HCT116 (cell line): ENCODE results near the gene TJP3. TPM values are rescaled to one million over a fixed set of nuclear protein-coding genes. Genes with fewer than 3 reads are reported as not detected.

Experiments used
- ATAC-seq: fragments of 200-7000 bp; cut with Tn5 transposase; 2 replicates; pipeline ENCODE4 v1.9.1; 2020; ENCODE audit warnings: mild to moderate bottlenecking, moderate library complexity
- BruUV-seq: library from RNA; stranded (reverse); fragments of 400-500 nt; replicated peaks from 2 replicates; lab custom pipeline; 2021; lab: Mats Ljungman, UMichigan
- CTCF ChIA-PET: fragments of 300-600 bp; sonication (Branson Sonifier 250); formaldehyde crosslinking; loops from one replicate; lab custom pipeline; 2021; ENCODE audit warnings: antibody characterized with exemption; lab: Charles Lee
- POLR2A ChIA-PET: fragments of 300-600, 350-600 bp; sonication (Branson Sonifier 250); formaldehyde crosslinking; loops from one replicate; lab custom pipeline; 2021; ENCODE audit warnings: antibody characterized with exemption; lab: Charles Lee
- RAD21 ChIA-PET, 2 experiments: fragments of 300-600 bp; sonication (Branson Sonifier 250); formaldehyde crosslinking; loops; one replicate each; lab custom pipeline; 2023; ENCODE audit warnings: low total read pairs in 2 of 2; ENCODE audit not compliant: uncharacterized antibody in 2 of 2, unreplicated experiment in 2 of 2, low non-redundant PET in 1 of 2; lab: Charles Lee
- DNase-seq: peaks from one replicate; pipeline ENCODE4 v3.0.0-alpha.2; 2010; ENCODE audit warnings: low read depth, low spot score
- H2AFZ ChIP-seq: fragments of 200-600 bp; shearing (Covaris generic), sonication (generic); 2 replicates; pipeline ENCODE4 v1.6.1; 2017; ENCODE audit warnings: low read depth, mixed run types, mixed read lengths, antibody characterized with exemption, low read length; ENCODE audit not compliant: poor library complexity, severe bottlenecking
- H3K27ac ChIP-seq: 2 replicates; pipeline ENCODE4 v1.5.1; 2012; ENCODE audit warnings: low read depth, low read length
- H3K27me3 ChIP-seq: fragments of 200-600 bp; sonication (generic); 2 replicates; pipeline ENCODE4 v1.6.1; 2016; ENCODE audit warnings: mixed run types, low read length, mixed read lengths; ENCODE audit not compliant: insufficient read depth
- H3K36me3 ChIP-seq, 2 experiments: fragments of 200-500 bp in 1 of 2; fragments of 200-600 bp in 1 of 2; sonication (Bioruptor generic) in 1 of 2; sonication (generic) in 1 of 2; 2 replicates each; pipeline versions ENCODE4 v1.5.1 to v1.6.1; 2014 to 2016; ENCODE audit warnings: low read length in 2 of 2, inconsistent platforms in 1 of 2, mixed read lengths in 1 of 2, mixed run types in 1 of 2; ENCODE audit not compliant: insufficient read depth in 2 of 2, control insufficient read depth in 1 of 2
- H3K4me1 ChIP-seq, 2 experiments: fragments of 200-600 bp in 1 of 2; sonication (generic) in 1 of 2; 2 replicates each; pipeline versions ENCODE4 v1.5.1 to v1.6.1; 2012 to 2017; ENCODE audit warnings: low read length in 2 of 2, inconsistent platforms in 1 of 2, mild to moderate bottlenecking in 1 of 2, mixed read lengths in 1 of 2, mixed run types in 1 of 2, moderate library complexity in 1 of 2; ENCODE audit not compliant: insufficient read depth in 2 of 2, control insufficient read depth in 1 of 2
- H3K4me2 ChIP-seq: fragments of 200-600 bp; sonication (generic); 2 replicates; pipeline ENCODE4 v1.6.1; 2017; ENCODE audit warnings: mixed run types, low read length, mixed read lengths
- H3K4me3 ChIP-seq, 2 experiments: fragments of 200-600 bp in 1 of 2; sonication (generic) in 1 of 2; replicated peaks in 1 of 2; 2 replicates each; pipeline ENCODE4 v1.5.1; 2011 to 2016; ENCODE audit warnings: low read length in 2 of 2, control low read depth in 1 of 2, low read depth in 1 of 2, mild to moderate bottlenecking in 1 of 2, mixed read lengths in 1 of 2, mixed run types in 1 of 2
- H3K79me2 ChIP-seq: fragments of 200-600 bp; sonication (generic); 2 replicates; pipeline ENCODE4 v1.6.1; 2017; ENCODE audit warnings: mild to moderate bottlenecking, mixed run types, low read length, moderate library complexity, mixed read lengths; ENCODE audit not compliant: insufficient read depth
- H3K9ac ChIP-seq: fragments of 200-600 bp; sonication (generic); 2 replicates; pipeline ENCODE4 v1.6.1; 2016; ENCODE audit warnings: low read length, mixed read lengths
- H3K9me2 ChIP-seq: fragments of 200-600 bp; sonication (generic), shearing (Covaris generic); 2 replicates; pipeline ENCODE4 v1.6.1; 2017; ENCODE audit warnings: mixed run types, mild to moderate bottlenecking, moderate library complexity; ENCODE audit not compliant: insufficient read depth
- H3K9me3 ChIP-seq, 2 experiments: fragments of 200-500 bp in 1 of 2; fragments of 200-600 bp in 1 of 2; sonication (Bioruptor generic) in 1 of 2; sonication (generic) in 1 of 2; 2 replicates each; pipeline ENCODE4 v1.6.1; 2014 to 2017; ENCODE audit warnings: low read length in 2 of 2, mixed read lengths in 2 of 2, inconsistent platforms in 1 of 2, low read depth in 1 of 2, mild to moderate bottlenecking in 1 of 2, mixed run types in 1 of 2, moderate library complexity in 1 of 2; ENCODE audit not compliant: control insufficient read depth in 1 of 2, insufficient read depth in 1 of 2
- H4K20me1 ChIP-seq: fragments of 200-600 bp; sonication (generic), shearing (Covaris generic); 2 replicates; pipeline ENCODE4 v1.6.1; 2017; ENCODE audit warnings: mixed run types, mild to moderate bottlenecking, moderate library complexity; ENCODE audit not compliant: insufficient read depth
- CBX3 ChIP-seq: IDR thresholded peaks from 2 replicates; pipeline ENCODE4 v1.6.1; 2012; ENCODE audit warnings: low read depth
- EZH2 ChIP-seq: fragments of 200-600 bp; sonication (generic); IDR thresholded peaks from 2 replicates; pipeline ENCODE4 v1.6.1; 2017; ENCODE audit warnings: antibody characterized with exemption, mixed run types
- FOSL1 ChIP-seq: IDR thresholded peaks from 2 replicates; pipeline ENCODE4 v1.6.1; 2012; ENCODE audit warnings: low read depth
- JUND ChIP-seq: IDR thresholded peaks from 2 replicates; pipeline ENCODE4 v1.6.1; 2012
- POLR2A ChIP-seq: IDR thresholded peaks from 2 replicates; pipeline ENCODE4 v1.7.0; 2011; ENCODE audit warnings: borderline replicate concordance; ENCODE audit not compliant: insufficient read depth, insufficient read length; ENCODE audit errors: extremely low read depth
- RAD21 ChIP-seq: IDR thresholded peaks from 2 replicates; pipeline ENCODE4 v1.6.1; 2012; ENCODE audit warnings: low read depth, mild to moderate bottlenecking
- SIN3A ChIP-seq: IDR thresholded peaks from 2 replicates; pipeline ENCODE4 v1.6.1; 2012; ENCODE audit warnings: low read depth
- SP1 ChIP-seq: IDR thresholded peaks from 2 replicates; pipeline ENCODE4 v1.6.1; 2012; ENCODE audit warnings: low read depth
- SRF ChIP-seq: IDR thresholded peaks from 2 replicates; pipeline ENCODE4 v1.6.1; 2012; ENCODE audit warnings: low read depth
- TCF7L2 ChIP-seq: IDR thresholded peaks from 2 replicates; pipeline ENCODE4 v1.7.0; 2011; ENCODE audit warnings: borderline replicate concordance, inconsistent platforms; ENCODE audit not compliant: insufficient read depth, insufficient read length; ENCODE audit errors: extremely low read depth
- YY1 ChIP-seq: IDR thresholded peaks from 2 replicates; pipeline ENCODE4 v1.6.1; 2011; ENCODE audit warnings: low read length, low read depth, moderate library complexity, mild to moderate bottlenecking; ENCODE audit not compliant: insufficient replicate concordance; ENCODE audit errors: extremely low read depth
- ZFX ChIP-seq: fragments of 450-650 bp; IDR thresholded peaks from 2 replicates; pipeline ENCODE4 v1.6.1; 2017
- intact Hi-C: fragments of 100-400 bp; cut with micrococcal nuclease; formaldehyde crosslinking; loops from 2 replicates; pipeline ENCODE4 v1.10.0; 2022
- total RNA-seq: library from RNA; stranded (reverse); gene quantifications from one replicate; pipeline ENCODE4 v1.2.1, GENCODE V29; 2021; ENCODE audit not compliant: unreplicated experiment
- TF ChIP-seq, protein P1 (sequence below): IDR thresholded peaks from 2 replicates; pipeline ENCODE4 v1.6.1; 2012; ENCODE audit warnings: low read depth
- TF ChIP-seq, protein P2 (sequence below): IDR thresholded peaks from 2 replicates; pipeline ENCODE4 v1.6.1; 2011; ENCODE audit warnings: mild to moderate bottlenecking, low read length, moderate library complexity; ENCODE audit not compliant: insufficient replicate concordance; ENCODE audit errors: extremely low read depth
- TF ChIP-seq, protein P3 (sequence below), 3 experiments: fragments of 200-600 bp in 1 of 3; sonication (generic) in 1 of 3; IDR thresholded peaks in 2 of 3; conservative IDR thresholded peaks in 1 of 3; 2 replicates each; pipeline ENCODE4 v1.5.1; 2012 to 2017; ENCODE audit warnings: low read depth in 2 of 3, low read length in 2 of 3, antibody characterized with exemption in 1 of 3, borderline replicate concordance in 1 of 3, control low read depth in 1 of 3, mild to moderate bottlenecking in 1 of 3, mixed read lengths in 1 of 3, mixed run types in 1 of 3, moderate library complexity in 1 of 3; ENCODE audit not compliant: insufficient read depth in 1 of 3

Gene TJP3
- total RNA-seq, 1 experiment from 2014 or later: 69.6 TPM

DNA sequence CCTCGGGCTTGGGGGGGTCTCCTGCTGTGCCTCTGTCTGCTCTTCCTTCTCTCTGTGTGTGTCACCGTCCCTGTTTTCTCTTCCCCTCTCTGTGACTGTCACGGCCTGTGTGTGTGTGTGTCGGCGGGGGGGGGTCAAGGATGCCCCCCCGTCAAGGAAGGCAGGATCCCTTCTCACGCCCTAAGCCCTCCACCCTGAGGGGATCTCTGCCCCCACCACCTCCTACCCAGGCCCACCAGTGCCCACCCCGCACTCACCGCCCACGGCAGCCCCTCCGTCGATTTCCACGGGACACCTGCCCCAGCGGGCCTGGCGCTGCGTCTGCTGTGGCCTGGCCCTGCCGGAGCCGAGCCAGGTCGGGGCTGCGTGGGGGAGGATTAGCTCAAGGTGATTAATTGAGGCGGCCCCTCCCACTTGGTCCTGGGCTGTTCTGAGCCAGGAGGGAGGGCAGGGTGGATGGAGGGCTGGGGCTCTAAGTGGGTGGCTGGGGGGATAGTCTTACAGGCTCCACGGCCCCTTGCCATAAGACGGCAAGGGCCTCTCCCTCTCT lies 63.8 kb downstream of the TJP3 start, which contains the start of gene RAX2:
RAX2 (minus strand) TSS at position 323 of the 550 bp plus-strand sequence. CDS start 486 bp downstream, outside the sequence.
- H3K4me2 ChIP-seq: no peak within 1 kb of the TSS
- no peak for ATAC-seq
- H3K4me3 ChIP-seq: no peak within 1 kb of the TSS
- H4K20me1 ChIP-seq: no peaks in the 10 kb centered on the region
- CTCF ChIA-PET: no interaction called here
- RAD21 ChIA-PET: no interaction called here
- H3K9me2 ChIP-seq: no peaks in the 10 kb centered on the region
- H2AFZ ChIP-seq: no peak within 1 kb of the TSS
- no peaks in the 10 kb centered on the region for H3K27me3 ChIP-seq
- no TSS peak for BruUV-seq
- no peak for TF ChIP-seq EZH2
- no peak for TF ChIP-seq POLR2A
- TF ChIP-seq TCF7L2: no peak
- TF ChIP-seq, protein P1, sequence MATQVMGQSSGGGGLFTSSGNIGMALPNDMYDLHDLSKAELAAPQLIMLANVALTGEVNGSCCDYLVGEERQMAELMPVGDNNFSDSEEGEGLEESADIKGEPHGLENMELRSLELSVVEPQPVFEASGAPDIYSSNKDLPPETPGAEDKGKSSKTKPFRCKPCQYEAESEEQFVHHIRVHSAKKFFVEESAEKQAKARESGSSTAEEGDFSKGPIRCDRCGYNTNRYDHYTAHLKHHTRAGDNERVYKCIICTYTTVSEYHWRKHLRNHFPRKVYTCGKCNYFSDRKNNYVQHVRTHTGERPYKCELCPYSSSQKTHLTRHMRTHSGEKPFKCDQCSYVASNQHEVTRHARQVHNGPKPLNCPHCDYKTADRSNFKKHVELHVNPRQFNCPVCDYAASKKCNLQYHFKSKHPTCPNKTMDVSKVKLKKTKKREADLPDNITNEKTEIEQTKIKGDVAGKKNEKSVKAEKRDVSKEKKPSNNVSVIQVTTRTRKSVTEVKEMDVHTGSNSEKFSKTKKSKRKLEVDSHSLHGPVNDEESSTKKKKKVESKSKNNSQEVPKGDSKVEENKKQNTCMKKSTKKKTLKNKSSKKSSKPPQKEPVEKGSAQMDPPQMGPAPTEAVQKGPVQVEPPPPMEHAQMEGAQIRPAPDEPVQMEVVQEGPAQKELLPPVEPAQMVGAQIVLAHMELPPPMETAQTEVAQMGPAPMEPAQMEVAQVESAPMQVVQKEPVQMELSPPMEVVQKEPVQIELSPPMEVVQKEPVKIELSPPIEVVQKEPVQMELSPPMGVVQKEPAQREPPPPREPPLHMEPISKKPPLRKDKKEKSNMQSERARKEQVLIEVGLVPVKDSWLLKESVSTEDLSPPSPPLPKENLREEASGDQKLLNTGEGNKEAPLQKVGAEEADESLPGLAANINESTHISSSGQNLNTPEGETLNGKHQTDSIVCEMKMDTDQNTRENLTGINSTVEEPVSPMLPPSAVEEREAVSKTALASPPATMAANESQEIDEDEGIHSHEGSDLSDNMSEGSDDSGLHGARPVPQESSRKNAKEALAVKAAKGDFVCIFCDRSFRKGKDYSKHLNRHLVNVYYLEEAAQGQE: no peak
- no peak for TF ChIP-seq FOSL1
- TF ChIP-seq, protein P2, sequence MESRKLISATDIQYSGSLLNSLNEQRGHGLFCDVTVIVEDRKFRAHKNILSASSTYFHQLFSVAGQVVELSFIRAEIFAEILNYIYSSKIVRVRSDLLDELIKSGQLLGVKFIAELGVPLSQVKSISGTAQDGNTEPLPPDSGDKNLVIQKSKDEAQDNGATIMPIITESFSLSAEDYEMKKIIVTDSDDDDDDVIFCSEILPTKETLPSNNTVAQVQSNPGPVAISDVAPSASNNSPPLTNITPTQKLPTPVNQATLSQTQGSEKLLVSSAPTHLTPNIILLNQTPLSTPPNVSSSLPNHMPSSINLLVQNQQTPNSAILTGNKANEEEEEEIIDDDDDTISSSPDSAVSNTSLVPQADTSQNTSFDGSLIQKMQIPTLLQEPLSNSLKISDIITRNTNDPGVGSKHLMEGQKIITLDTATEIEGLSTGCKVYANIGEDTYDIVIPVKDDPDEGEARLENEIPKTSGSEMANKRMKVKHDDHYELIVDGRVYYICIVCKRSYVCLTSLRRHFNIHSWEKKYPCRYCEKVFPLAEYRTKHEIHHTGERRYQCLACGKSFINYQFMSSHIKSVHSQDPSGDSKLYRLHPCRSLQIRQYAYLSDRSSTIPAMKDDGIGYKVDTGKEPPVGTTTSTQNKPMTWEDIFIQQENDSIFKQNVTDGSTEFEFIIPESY: no peak
- TF ChIP-seq SIN3A: no peak
- TF ChIP-seq CBX3: no peak
- TF ChIP-seq SP1: no peak
- no peak for TF ChIP-seq RAD21
- no peak for TF ChIP-seq YY1
- no peak for TF ChIP-seq JUND
- TF ChIP-seq, protein P3, sequence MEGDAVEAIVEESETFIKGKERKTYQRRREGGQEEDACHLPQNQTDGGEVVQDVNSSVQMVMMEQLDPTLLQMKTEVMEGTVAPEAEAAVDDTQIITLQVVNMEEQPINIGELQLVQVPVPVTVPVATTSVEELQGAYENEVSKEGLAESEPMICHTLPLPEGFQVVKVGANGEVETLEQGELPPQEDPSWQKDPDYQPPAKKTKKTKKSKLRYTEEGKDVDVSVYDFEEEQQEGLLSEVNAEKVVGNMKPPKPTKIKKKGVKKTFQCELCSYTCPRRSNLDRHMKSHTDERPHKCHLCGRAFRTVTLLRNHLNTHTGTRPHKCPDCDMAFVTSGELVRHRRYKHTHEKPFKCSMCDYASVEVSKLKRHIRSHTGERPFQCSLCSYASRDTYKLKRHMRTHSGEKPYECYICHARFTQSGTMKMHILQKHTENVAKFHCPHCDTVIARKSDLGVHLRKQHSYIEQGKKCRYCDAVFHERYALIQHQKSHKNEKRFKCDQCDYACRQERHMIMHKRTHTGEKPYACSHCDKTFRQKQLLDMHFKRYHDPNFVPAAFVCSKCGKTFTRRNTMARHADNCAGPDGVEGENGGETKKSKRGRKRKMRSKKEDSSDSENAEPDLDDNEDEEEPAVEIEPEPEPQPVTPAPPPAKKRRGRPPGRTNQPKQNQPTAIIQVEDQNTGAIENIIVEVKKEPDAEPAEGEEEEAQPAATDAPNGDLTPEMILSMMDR (IDR thresholded peaks at IDR 0.05 in 2 of 3, conservative IDR thresholded peaks at IDR 0.05 in 1 of 3; ENCODE audit: borderline replicate concordance in 1 of 3, insufficient read depth in 1 of 3, low read depth in 2 of 3, low read length in 2 of 3): no peak
- TF ChIP-seq SRF: no peak
- no peak for TF ChIP-seq ZFX
- DNase-seq: no peak
- intact Hi-C loops: no loop called here
- no peaks in the 10 kb centered on the region for H3K79me2 ChIP-seq
- no peak within 1 kb of the TSS for H3K27ac ChIP-seq
- no peaks in the 10 kb centered on the region; a peak in 2 of 4 replicates for H3K36me3 ChIP-seq
- no peaks in the 10 kb centered on the region for H3K9me3 ChIP-seq
- H3K4me1 ChIP-seq: no peaks in the 10 kb centered on the region
- no peak within 1 kb of the TSS for H3K9ac ChIP-seq
- POLR2A ChIA-PET: interaction anchor here (0.6 to 1.2 kb wide), 2 partner anchors 9 to 191 kb away, joined by 4 to 5 read pairs; partner anchors contain the start of gene MRPL54
